H9 (cell line): Measurements from ENCODE around the gene PEPD. TPM values are rescaled to one million over a fixed set of nuclear protein-coding genes. Genes with fewer than 3 reads are reported as not detected.

ENCODE experiments used
- DNase-seq: peaks from one replicate; pipeline ENCODE4 v3.0.0-alpha.2; 2017
- H2AFZ ChIP-seq: one replicate; pipeline ENCODE4 v1.6.1; 2013; ENCODE audit warnings: mild to moderate bottlenecking, low read length, control low read depth, moderate library complexity
- H2AK5ac ChIP-seq: 2 replicates; pipeline ENCODE4 v1.6.1; 2013; ENCODE audit warnings: low read length, control low read depth, mixed read lengths; ENCODE audit not compliant: insufficient read length
- H2BK120ac ChIP-seq: one replicate; pipeline ENCODE4 v1.6.1; 2013; ENCODE audit warnings: low read depth, mild to moderate bottlenecking, low read length, control low read depth, inconsistent platforms; ENCODE audit not compliant: poor library complexity, severe bottlenecking
- H2BK12ac ChIP-seq: 2 replicates; pipeline ENCODE4 v1.6.1; 2013; ENCODE audit warnings: low read length, control low read depth, mixed read lengths, low read depth; ENCODE audit not compliant: insufficient read length
- H2BK15ac ChIP-seq: 2 replicates; pipeline ENCODE4 v1.6.1; 2013; ENCODE audit warnings: low read depth, low read length, control low read depth
- H2BK20ac ChIP-seq: one replicate; pipeline ENCODE4 v1.6.1; 2013; ENCODE audit warnings: low read depth, mild to moderate bottlenecking, low read length, control low read depth, inconsistent platforms; ENCODE audit not compliant: poor library complexity, severe bottlenecking
- H2BK5ac ChIP-seq: 2 replicates; pipeline ENCODE4 v1.6.1; 2013; ENCODE audit warnings: low read length, control low read depth, mixed read lengths; ENCODE audit not compliant: insufficient read length
- H3K14ac ChIP-seq: 2 replicates; pipeline ENCODE4 v1.6.1; 2013; ENCODE audit warnings: low read length, control low read depth; ENCODE audit not compliant: insufficient read depth
- H3K18ac ChIP-seq: 2 replicates; pipeline ENCODE4 v1.6.1; 2013; ENCODE audit warnings: low read depth, mild to moderate bottlenecking, mixed read lengths, low read length, control low read depth; ENCODE audit not compliant: insufficient read length
- H3K23ac ChIP-seq: 2 replicates; pipeline ENCODE4 v1.6.1; 2013; ENCODE audit warnings: low read length, control low read depth, mixed read lengths, low read depth; ENCODE audit not compliant: insufficient read length
- H3K23me2 ChIP-seq: 2 replicates; pipeline ENCODE4 v1.6.1; 2013; ENCODE audit warnings: low read depth, mild to moderate bottlenecking, mixed read lengths, low read length, control low read depth; ENCODE audit not compliant: insufficient read length, poor library complexity, severe bottlenecking
- H3K27ac ChIP-seq: 2 replicates; pipeline ENCODE4 v1.5.1; 2013; ENCODE audit warnings: low read length, control low read depth, mixed read lengths, low read depth; ENCODE audit not compliant: insufficient read length
- H3K27me3 ChIP-seq: 2 replicates; pipeline ENCODE4 v1.6.1; 2013; ENCODE audit warnings: low read length, control low read depth, inconsistent platforms; ENCODE audit not compliant: insufficient read depth
- H3K4ac ChIP-seq: 2 replicates; pipeline ENCODE4 v1.6.1; 2013; ENCODE audit warnings: low read depth, mild to moderate bottlenecking, control low read depth, inconsistent platforms, low read length, moderate library complexity
- H3K4me1 ChIP-seq: 2 replicates; pipeline ENCODE4 v1.6.1; 2013; ENCODE audit warnings: low read length, control low read depth, inconsistent platforms; ENCODE audit not compliant: insufficient read depth
- H3K4me2 ChIP-seq: 2 replicates; pipeline ENCODE4 v1.6.1; 2013; ENCODE audit warnings: low read length, control low read depth, mixed read lengths; ENCODE audit not compliant: insufficient read length, insufficient read depth
- H3K56ac ChIP-seq: 2 replicates; pipeline ENCODE4 v1.6.1; 2013; ENCODE audit warnings: low read depth, mild to moderate bottlenecking, mixed read lengths, low read length, control low read depth; ENCODE audit not compliant: insufficient read length
- H3K79me1 ChIP-seq: 2 replicates; pipeline ENCODE4 v1.6.1; 2013; ENCODE audit warnings: low read depth, mild to moderate bottlenecking, moderate library complexity, low read length, control low read depth, inconsistent platforms; ENCODE audit not compliant: insufficient read depth, poor library complexity, severe bottlenecking
- H3K79me2 ChIP-seq: 2 replicates; pipeline ENCODE4 v1.6.1; 2013; ENCODE audit warnings: low read length, control low read depth, inconsistent platforms; ENCODE audit not compliant: insufficient read depth
- H3K9ac ChIP-seq: 2 replicates; pipeline ENCODE4 v1.6.1; 2013; ENCODE audit warnings: low read length, control low read depth, mixed read lengths; ENCODE audit not compliant: insufficient read length; ENCODE audit errors: extremely low read depth
- H3K9me3 ChIP-seq: one replicate; pipeline ENCODE4 v1.6.1; 2013; ENCODE audit warnings: low read depth, low read length, inconsistent platforms; ENCODE audit not compliant: control insufficient read depth
- H3T11ph ChIP-seq: one replicate; pipeline ENCODE4 v1.6.1; 2013; ENCODE audit warnings: mild to moderate bottlenecking, low read length, control low read depth, inconsistent platforms
- H4K20me1 ChIP-seq: one replicate; pipeline ENCODE4 v1.6.1; 2013; ENCODE audit not compliant: control insufficient read depth, insufficient read length, insufficient read depth
- H4K5ac ChIP-seq: 2 replicates; pipeline ENCODE4 v1.6.1; 2013; ENCODE audit warnings: low read depth, mild to moderate bottlenecking, mixed read lengths, low read length, control low read depth; ENCODE audit not compliant: insufficient read length
- H4K8ac ChIP-seq: replicated peaks from 2 replicates; pipeline ENCODE4 v1.6.1; 2013; ENCODE audit warnings: low read length, control low read depth, mixed read lengths, low read depth; ENCODE audit not compliant: insufficient read length
- H4K91ac ChIP-seq: 2 replicates; pipeline ENCODE4 v1.6.1; 2013; ENCODE audit warnings: low read depth, mild to moderate bottlenecking, moderate library complexity, mixed read lengths, low read length, control low read depth; ENCODE audit not compliant: insufficient read length
- H3K27ac Mint-ChIP-seq, 3 experiments: 2 replicates in 2 of 3; 3 replicates in 1 of 3; pipeline ENCODE4 v1.8.0; 2020 to 2021; ENCODE audit warnings: mixed read lengths in 3 of 3, mild to moderate bottlenecking in 1 of 3, moderate library complexity in 1 of 3
- H3K27me3 Mint-ChIP-seq: 2 replicates; pipeline ENCODE4 v1.8.0; 2021; ENCODE audit warnings: low read depth, mild to moderate bottlenecking, moderate library complexity, mixed read lengths
- H3K36me3 Mint-ChIP-seq, 3 experiments: 2 replicates in 2 of 3; 3 replicates in 1 of 3; pipeline ENCODE4 v1.8.0; 2020 to 2021; ENCODE audit warnings: low read depth in 3 of 3, mixed read lengths in 3 of 3; ENCODE audit not compliant: insufficient read depth in 1 of 3
- H3K4me1 Mint-ChIP-seq, 2 experiments: 2 replicates each; pipeline ENCODE4 v1.8.0; 2020; ENCODE audit warnings: mixed read lengths in 2 of 2
- H3K4me3 Mint-ChIP-seq, 2 experiments: 2 replicates in 1 of 2; 3 replicates in 1 of 2; pipeline ENCODE4 v1.8.0; 2020 to 2021; ENCODE audit warnings: mild to moderate bottlenecking in 2 of 2, mixed read lengths in 2 of 2, moderate library complexity in 1 of 2
- H3K9me3 Mint-ChIP-seq, 2 experiments: 2 replicates in 1 of 2; 3 replicates in 1 of 2; pipeline ENCODE4 v1.8.0; 2020; ENCODE audit warnings: mild to moderate bottlenecking in 2 of 2, mixed read lengths in 2 of 2, moderate library complexity in 1 of 2
- CTCF ChIP-seq: fragments of 200-600 bp; sonication (generic); conservative IDR thresholded peaks from 3 replicates; pipeline ENCODE4 v1.8.0; 2021; ENCODE audit warnings: antibody characterized with exemption, mild to moderate bottlenecking
- WGBS: extraction: QIAGEN DNeasy Blood & Tissue Kit; methylation state at CpG from one replicate; pipeline ENCODE4 v1.1.7; 2013; ENCODE audit warnings: missing lambda C conversion rate, low lambda C conversion rate, mixed read lengths; ENCODE audit not compliant: insufficient read length; ENCODE audit errors: extremely low coverage; 5-methylcytosine and 5-hydroxymethylcytosine counted together
- total RNA-seq: library from RNA; stranded (reverse); gene quantifications from 2 replicates; pipeline ENCODE4 v1.2.1, GENCODE V29; 2021

The PEPD gene
- total RNA-seq, 1 experiment from 2014 or later, result 52.8 TPM

- no peaks in the 10 kb centered on the region for H3K4me1 ChIP-seq
- 0 out of 7 replicates have a peak overlapping the region, but pooled peaks of 1 of the 3 experiments have one; percentile 54 for H3K27ac Mint-ChIP-seq
- no peak overlapping the region for H3K56ac ChIP-seq
- H3T11ph ChIP-seq, result no peak overlapping the region
- no peak overlapping the region; the same call in 1 of the 2 replicates for H3K14ac ChIP-seq
- no peaks in the 10 kb centered on the region; a peak in 2 of 7 replicates for H3K36me3 Mint-ChIP-seq
- no peak overlapping the region for H3K4ac ChIP-seq
- H2BK5ac ChIP-seq, result no peak overlapping the region
- H4K5ac ChIP-seq, result no peak overlapping the region
- no peaks in the 10 kb centered on the region for H4K20me1 ChIP-seq
- H3K4me2 ChIP-seq, result no peak overlapping the region
- H3K23me2 ChIP-seq, result no peaks in the 10 kb centered on the region
- no peak overlapping the region for H3K18ac ChIP-seq
- H3K27me3 Mint-ChIP-seq, result no peaks in the 10 kb centered on the region
- no peaks in the 10 kb centered on the region for H3K9me3 ChIP-seq
- H2AK5ac ChIP-seq, result no peak overlapping the region
- H2BK15ac ChIP-seq, result no peak overlapping the region
- no peak overlapping the region for H3K27ac ChIP-seq
- H2BK12ac ChIP-seq, result no peak overlapping the region
- no peak for TF ChIP-seq CTCF
- no peaks in the 10 kb centered on the region for H3K9me3 Mint-ChIP-seq
- no peak overlapping the region for H2BK120ac ChIP-seq
- no CpG with 5 or more reads among the region's 12 CpGs for WGBS
- H3K9ac ChIP-seq, result no peak overlapping the region
- no peak overlapping the region for H4K8ac ChIP-seq
- peak; percentile 8 for DNase-seq
- no peak overlapping the region for H2AFZ ChIP-seq
- no peak overlapping the region for H3K23ac ChIP-seq
- no peaks in the 10 kb centered on the region for H3K27me3 ChIP-seq
- H2BK20ac ChIP-seq, result no peak overlapping the region
- H3K79me2 ChIP-seq, result no peaks in the 10 kb centered on the region
- no peaks in the 10 kb centered on the region for H3K4me1 Mint-ChIP-seq
- H3K4me3 Mint-ChIP-seq, result no peak overlapping the region
- H4K91ac ChIP-seq, result no peak overlapping the region
- no peaks in the 10 kb centered on the region for H3K79me1 ChIP-seq
Observed at GRCh38 chr19:33464010-33464732, 57.4 kb downstream of the PEPD start.
